MM.1S (cell line): ENCODE results near the gene KCNK2.

ENCODE experiments used
- DNase-seq: peaks from one replicate; pipeline ENCODE4 v3.0.0-alpha.2; 2015
- H2AFZ ChIP-seq: fragments of 300-600 bp; sonication (generic); 2 replicates; pipeline ENCODE4 v1.6.0; 2016; ENCODE audit warnings: antibody characterized with exemption, low read length
- H3F3A ChIP-seq: fragments of 300-600 bp; sonication (generic); 2 replicates; pipeline ENCODE4 v1.6.1; 2016; ENCODE audit warnings: mild to moderate bottlenecking, antibody characterized with exemption, low read length, moderate library complexity, mixed read lengths; ENCODE audit not compliant: insufficient read depth
- H3K27ac ChIP-seq: fragments of 300-600 bp; sonication (generic); 2 replicates; pipeline ENCODE4 v1.5.1; 2016; ENCODE audit warnings: mild to moderate bottlenecking, low read length
- H3K27me3 ChIP-seq: fragments of 300-600 bp; sonication (generic); replicated peaks from 2 replicates; pipeline ENCODE4 v1.6.0; 2016; ENCODE audit warnings: low read length; ENCODE audit not compliant: insufficient read depth
- H3K36me3 ChIP-seq: fragments of 300-600 bp; sonication (generic); replicated peaks from 2 replicates; pipeline ENCODE4 v1.6.1; 2016; ENCODE audit warnings: mild to moderate bottlenecking, low read length, mixed read lengths; ENCODE audit not compliant: insufficient read depth
- H3K4me1 ChIP-seq: fragments of 300-600 bp; sonication (generic); 2 replicates; pipeline ENCODE4 v1.6.1; 2016; ENCODE audit warnings: low read length, mixed read lengths
- H3K4me2 ChIP-seq: fragments of 300-600 bp; sonication (generic); 2 replicates; pipeline ENCODE4 v1.6.0; 2016; ENCODE audit warnings: low read depth, low read length
- H3K4me3 ChIP-seq: fragments of 300-600 bp; sonication (generic); 2 replicates; pipeline ENCODE4 v1.5.1; 2016; ENCODE audit warnings: low read length, mixed read lengths
- H3K79me2 ChIP-seq: fragments of 300-600 bp; sonication (generic); 2 replicates; pipeline ENCODE4 v1.6.1; 2016; ENCODE audit warnings: mixed run types, low read length, mixed read lengths
- H3K9ac ChIP-seq: fragments of 300-600 bp; sonication (generic); 2 replicates; pipeline ENCODE4 v1.6.1; 2016; ENCODE audit warnings: low read length, mixed read lengths
- H3K9me2 ChIP-seq: fragments of 300-600 bp; sonication (generic); replicated peaks from 2 replicates; pipeline ENCODE4 v1.6.1; 2016; ENCODE audit warnings: mild to moderate bottlenecking, low read length, mixed read lengths; ENCODE audit not compliant: insufficient read depth
- H3K9me3 ChIP-seq: fragments of 300-600 bp; sonication (generic); replicated peaks from 2 replicates; pipeline ENCODE4 v1.6.1; 2016; ENCODE audit warnings: mild to moderate bottlenecking, low read length, mixed read lengths; ENCODE audit not compliant: insufficient read depth
- H4K20me1 ChIP-seq: fragments of 300-600 bp; sonication (generic); 2 replicates; pipeline ENCODE4 v1.6.1; 2016; ENCODE audit warnings: mild to moderate bottlenecking, low read length, moderate library complexity, mixed read lengths; ENCODE audit not compliant: insufficient read depth
- EZH2 ChIP-seq: fragments of 300-600 bp; sonication (generic); optimal IDR thresholded peaks from 2 replicates; pipeline ENCODE3; 2017; ENCODE audit warnings: low read depth, mild to moderate bottlenecking, antibody characterized with exemption, low read length, mixed read lengths
- EZH2phosphoT487 ChIP-seq: fragments of 300-600 bp; sonication (generic); IDR thresholded peaks from 2 replicates; pipeline ENCODE4 v1.6.1; 2018; ENCODE audit warnings: antibody characterized with exemption, low read length
- TF ChIP-seq, protein P1 (sequence below): fragments of 300-600 bp; sonication (generic); IDR thresholded peaks from 2 replicates; pipeline ENCODE4 v1.5.1; 2016; ENCODE audit warnings: antibody characterized with exemption, low read length, mixed read lengths

Gene KCNK2, protein sequence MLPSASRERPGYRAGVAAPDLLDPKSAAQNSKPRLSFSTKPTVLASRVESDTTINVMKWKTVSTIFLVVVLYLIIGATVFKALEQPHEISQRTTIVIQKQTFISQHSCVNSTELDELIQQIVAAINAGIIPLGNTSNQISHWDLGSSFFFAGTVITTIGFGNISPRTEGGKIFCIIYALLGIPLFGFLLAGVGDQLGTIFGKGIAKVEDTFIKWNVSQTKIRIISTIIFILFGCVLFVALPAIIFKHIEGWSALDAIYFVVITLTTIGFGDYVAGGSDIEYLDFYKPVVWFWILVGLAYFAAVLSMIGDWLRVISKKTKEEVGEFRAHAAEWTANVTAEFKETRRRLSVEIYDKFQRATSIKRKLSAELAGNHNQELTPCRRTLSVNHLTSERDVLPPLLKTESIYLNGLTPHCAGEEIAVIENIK

DNA sequence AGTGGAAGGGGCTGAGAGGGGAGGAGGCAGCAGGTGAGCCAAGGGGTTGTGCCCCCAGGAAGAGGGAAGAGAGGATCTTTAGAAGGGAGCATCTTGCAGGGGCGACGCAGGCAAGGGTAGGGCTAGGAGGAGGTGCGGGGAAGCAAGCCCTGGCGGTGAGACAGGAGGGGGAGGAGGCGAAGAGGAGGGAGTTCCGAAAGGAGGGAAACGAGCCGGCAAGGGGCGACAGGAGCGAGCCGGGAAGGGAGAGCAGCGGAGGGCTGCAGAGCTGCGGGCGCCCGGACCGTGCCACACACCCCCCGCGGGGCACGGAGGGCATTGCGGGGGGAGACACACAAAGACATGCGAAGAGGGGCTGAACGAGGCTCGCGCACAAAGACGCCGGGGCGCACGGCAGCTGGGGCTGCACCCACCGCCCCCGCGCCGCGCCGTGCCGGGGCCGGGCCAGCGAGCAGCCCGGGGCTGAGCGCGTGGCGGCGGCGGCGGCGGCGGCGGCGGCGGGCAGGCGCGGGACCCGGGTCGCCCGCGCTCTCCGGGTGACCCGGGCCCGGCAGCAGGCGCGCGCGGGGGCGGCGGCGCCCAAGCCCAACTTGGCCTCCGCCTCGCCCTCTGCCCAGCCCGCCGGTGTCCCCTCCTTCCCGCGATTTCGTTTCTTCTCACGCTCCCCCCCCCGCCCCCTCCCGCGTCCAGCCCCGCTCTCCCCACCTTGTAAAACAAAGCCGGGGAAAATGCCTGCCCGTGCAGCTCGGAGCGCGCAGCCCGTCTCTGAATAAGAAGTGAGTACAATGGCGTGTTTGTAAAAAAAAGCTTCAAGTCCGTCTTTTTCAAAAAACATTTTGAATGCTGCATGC is at the start of gene KCNK2:
Gene KCNK2 (plus strand): TSS at position 206 of the 851 bp plus-strand sequence. CDS start 649 bp downstream, outside the sequence.
- H3K4me3 ChIP-seq = 0 out of 2 replicates have a peak within 1 kb of the TSS, but pooled peaks have one; percentile 26
- no peaks in the 10 kb centered on the region for H3K4me1 ChIP-seq
- no peak within 1 kb of the TSS for H3K27ac ChIP-seq
- DNase-seq = no peak
- no peaks in the 10 kb centered on the region for H3K9me2 ChIP-seq
- H3K9ac ChIP-seq = no peak within 1 kb of the TSS
- H3K9me3 ChIP-seq = no peaks in the 10 kb centered on the region
- H2AFZ ChIP-seq = no peak within 1 kb of the TSS
- peak within 1 kb of the TSS; percentile 21; the same call in 1 of the 2 replicates for H3K4me2 ChIP-seq
- H3K27me3 ChIP-seq = no peaks in the 10 kb centered on the region
- no peaks in the 10 kb centered on the region for H3K79me2 ChIP-seq
- no peaks in the 10 kb centered on the region for H3K36me3 ChIP-seq
- TF ChIP-seq EZH2 = no peak
- TF ChIP-seq EZH2phosphoT487 = no peak
- TF ChIP-seq, protein P1, sequence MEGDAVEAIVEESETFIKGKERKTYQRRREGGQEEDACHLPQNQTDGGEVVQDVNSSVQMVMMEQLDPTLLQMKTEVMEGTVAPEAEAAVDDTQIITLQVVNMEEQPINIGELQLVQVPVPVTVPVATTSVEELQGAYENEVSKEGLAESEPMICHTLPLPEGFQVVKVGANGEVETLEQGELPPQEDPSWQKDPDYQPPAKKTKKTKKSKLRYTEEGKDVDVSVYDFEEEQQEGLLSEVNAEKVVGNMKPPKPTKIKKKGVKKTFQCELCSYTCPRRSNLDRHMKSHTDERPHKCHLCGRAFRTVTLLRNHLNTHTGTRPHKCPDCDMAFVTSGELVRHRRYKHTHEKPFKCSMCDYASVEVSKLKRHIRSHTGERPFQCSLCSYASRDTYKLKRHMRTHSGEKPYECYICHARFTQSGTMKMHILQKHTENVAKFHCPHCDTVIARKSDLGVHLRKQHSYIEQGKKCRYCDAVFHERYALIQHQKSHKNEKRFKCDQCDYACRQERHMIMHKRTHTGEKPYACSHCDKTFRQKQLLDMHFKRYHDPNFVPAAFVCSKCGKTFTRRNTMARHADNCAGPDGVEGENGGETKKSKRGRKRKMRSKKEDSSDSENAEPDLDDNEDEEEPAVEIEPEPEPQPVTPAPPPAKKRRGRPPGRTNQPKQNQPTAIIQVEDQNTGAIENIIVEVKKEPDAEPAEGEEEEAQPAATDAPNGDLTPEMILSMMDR = no peak
- no peaks in the 10 kb centered on the region for H3F3A ChIP-seq
- H4K20me1 ChIP-seq = no peaks in the 10 kb centered on the region

DNA sequence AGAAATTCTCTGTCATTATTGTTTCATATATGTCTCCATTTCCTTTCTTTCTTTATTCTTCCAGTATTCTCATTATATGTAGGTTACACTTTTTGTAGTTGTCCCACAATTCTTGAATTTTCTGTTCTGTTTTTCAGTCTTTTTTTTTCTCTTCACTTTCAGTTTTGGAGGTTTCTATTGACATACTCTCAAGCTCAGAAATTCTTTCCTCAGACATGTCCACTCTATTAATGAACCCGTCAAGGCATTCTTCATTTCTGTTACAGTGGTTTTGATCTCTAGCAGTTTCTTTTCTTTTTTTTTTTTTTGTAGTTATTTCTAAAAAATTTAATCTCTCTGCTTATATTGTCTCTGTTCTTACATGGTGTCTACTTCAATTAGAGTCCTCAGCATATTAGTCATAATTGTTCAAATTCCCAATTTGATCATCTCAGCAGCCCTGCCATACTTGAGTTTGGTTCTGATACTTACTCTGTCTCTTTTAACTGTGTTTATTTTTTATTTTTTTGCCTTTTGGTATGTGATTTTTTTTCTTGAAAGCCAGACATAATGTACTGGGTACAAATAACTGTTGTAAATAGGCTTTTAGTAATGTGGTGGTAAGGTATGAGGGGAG is 49.5 kb upstream of the KCNK2 start:
- no peak overlapping the region for H2AFZ ChIP-seq

DNA sequence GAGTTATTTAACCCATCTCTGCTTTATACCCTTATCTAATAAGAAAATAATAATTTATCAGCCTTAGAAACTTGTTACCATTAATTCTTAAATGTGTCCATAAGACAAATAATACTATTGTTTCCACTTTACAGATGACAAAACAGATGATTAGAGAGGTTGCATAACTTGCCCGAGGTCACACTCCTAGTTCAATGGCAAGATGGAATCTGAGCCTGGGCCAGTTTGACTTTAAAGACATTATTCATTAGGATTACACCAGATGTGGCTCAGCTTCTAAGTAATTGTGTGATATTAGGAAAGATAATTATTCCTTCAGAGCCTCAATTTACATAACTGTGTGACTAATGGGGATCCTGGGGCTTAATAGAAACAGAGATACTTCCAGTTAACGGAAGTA is 42.3 kb upstream of the KCNK2 start:
- Histone ChIP-seq H3K36me3 (no peaks in the 10 kb centered on the region), H3K27ac (no peak overlapping the region), H3K9me3 (no peaks in the 10 kb centered on the region), H2AFZ (no peak overlapping the region), H3K9me2 (no peaks in the 10 kb centered on the region), H3K4me1 (no peaks in the 10 kb centered on the region), H3K4me3 (no peak overlapping the region), H3F3A (no peaks in the 10 kb centered on the region), H3K9ac (no peak overlapping the region), H3K79me2 (no peaks in the 10 kb centered on the region), H3K27me3 (no peaks in the 10 kb centered on the region), H3K4me2 (no peak overlapping the region), H4K20me1 (no peaks in the 10 kb centered on the region)
- no peak for TF ChIP-seq EZH2
- no peak for DNase-seq

More for the DNA sequence above, 49.5 kb upstream of the KCNK2 start:
- DNase-seq = peak; percentile 34
- H3K79me2 ChIP-seq = no peaks in the 10 kb centered on the region
- no peaks in the 10 kb centered on the region for H3K36me3 ChIP-seq
- H3K4me1 ChIP-seq = 0 out of 2 replicates have a peak, but pooled peaks cover 5% of the 10 kb centered on the region
- H3K9me3 ChIP-seq = no peaks in the 10 kb centered on the region
- no peak overlapping the region for H3K4me3 ChIP-seq
- H4K20me1 ChIP-seq = no peaks in the 10 kb centered on the region
- no peaks in the 10 kb centered on the region for H3F3A ChIP-seq
- no peak overlapping the region for H3K27ac ChIP-seq
- H3K9me2 ChIP-seq = no peaks in the 10 kb centered on the region
- TF ChIP-seq EZH2phosphoT487 (no peak), EZH2 (no peak)
- TF ChIP-seq, protein P1 = no peak
- no peak overlapping the region for H3K9ac ChIP-seq
- H3K27me3 ChIP-seq = no peaks in the 10 kb centered on the region
- no peak overlapping the region; the same call in 1 of the 2 replicates for H3K4me2 ChIP-seq
